Measurements from ENCODE around the gene STMN3.
"Not testable (repeated sequence)": the region's sequence is repeated elsewhere in the genome, so short reads cannot be mapped to it uniquely, and the experiment has no call there.

The STMN3 gene

DNA sequence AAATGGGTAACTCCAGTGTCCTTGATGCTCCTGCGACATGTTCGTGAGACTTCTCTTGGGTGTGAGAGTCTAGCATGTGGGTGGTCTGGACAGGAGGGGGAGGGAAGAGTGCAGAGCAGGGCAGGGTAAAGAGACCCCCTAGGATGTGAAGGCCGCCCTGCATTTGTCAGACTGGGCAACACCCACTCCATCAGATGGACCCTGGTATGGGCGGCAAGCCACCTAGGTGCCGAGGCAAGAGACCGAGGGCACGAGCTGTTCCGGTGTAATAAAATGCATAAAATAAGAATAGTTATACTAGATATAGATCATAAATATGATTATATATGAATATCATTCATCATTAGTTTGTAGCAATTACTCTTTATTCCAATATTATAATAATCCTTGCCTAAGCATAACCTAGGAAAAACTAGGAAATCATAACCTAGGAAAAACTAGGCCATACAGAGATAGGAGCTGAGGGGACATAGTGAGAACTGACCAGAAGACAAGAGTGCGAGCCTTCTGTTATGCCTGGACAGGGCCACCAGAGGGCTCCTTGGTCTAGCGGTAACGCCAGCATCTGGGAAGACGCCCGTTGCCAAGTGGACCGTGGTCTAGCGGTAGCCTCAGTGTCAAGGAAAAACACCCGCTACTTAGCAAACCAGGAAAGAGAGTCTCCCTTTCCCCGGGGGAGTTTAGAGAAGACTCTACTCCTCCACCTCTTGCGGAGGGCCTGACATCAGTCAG is 39.2 kb downstream of the STMN3 start:
- Mint-ChIP-seq H3K36me3 (ENCODE audit: insufficient read depth) (peaks cover 18% of the 10 kb centered on the region), H3K27ac (ENCODE audit: low read depth) (peak overlapping the region; percentile 26)
- not testable (repeated sequence) for H3K9me3 Mint-ChIP-seq; H3K4me3 Mint-ChIP-seq; DNase-seq (ENCODE audit: low spot score in 2 of 2); H3K27me3 Mint-ChIP-seq; H3K4me1 Mint-ChIP-seq; ATAC-seq (replicated peaks; ENCODE audit: extremely low read depth, poor library complexity, severe bottlenecking)

DNA sequence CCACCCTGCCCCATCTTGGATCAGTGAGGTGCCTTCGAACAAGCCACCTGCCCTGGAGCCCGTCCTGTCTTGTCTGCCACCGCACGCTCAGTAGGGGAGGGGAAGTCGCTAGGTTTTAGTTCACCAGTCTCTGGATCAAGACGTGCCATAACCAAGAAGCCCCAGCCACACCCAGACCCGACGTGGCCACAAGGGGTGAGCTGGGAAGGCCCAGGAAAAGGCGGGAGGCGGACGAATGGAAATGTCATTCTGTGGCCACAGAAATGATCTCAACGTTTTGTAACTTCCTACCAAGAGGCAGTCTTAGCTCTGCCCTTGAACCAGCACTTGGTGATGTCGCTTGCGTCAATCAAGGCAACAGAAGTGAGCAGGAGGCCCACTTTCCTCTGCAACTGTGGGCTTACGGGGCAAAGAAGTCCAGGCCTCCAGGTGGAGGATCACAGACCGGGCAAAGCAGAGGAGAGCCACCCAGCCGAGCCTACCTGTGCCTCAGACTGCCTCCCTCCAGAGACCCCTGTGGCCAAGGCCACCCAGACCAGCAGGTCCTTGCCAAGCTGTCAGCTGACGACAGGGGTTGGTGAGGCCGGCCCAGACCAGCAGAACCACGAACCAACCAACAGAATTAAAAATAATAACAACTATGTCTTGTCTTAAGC is 40.8 kb downstream of the STMN3 start:
- no peaks in the 10 kb centered on the region for H3K9me3 Mint-ChIP-seq
- no peak for ATAC-seq (replicated peaks; ENCODE audit: extremely low read depth, poor library complexity, severe bottlenecking)
- H3K4me1 Mint-ChIP-seq = peaks cover 6% of the 10 kb centered on the region
- no peak for DNase-seq (ENCODE audit: low spot score in 2 of 2)
- no peak overlapping the region for H3K4me3 Mint-ChIP-seq
- H3K36me3 Mint-ChIP-seq (ENCODE audit: insufficient read depth) = peaks cover 14% of the 10 kb centered on the region
- no peaks in the 10 kb centered on the region for H3K27me3 Mint-ChIP-seq
- H3K27ac Mint-ChIP-seq (ENCODE audit: low read depth) = no peak overlapping the region

DNA sequence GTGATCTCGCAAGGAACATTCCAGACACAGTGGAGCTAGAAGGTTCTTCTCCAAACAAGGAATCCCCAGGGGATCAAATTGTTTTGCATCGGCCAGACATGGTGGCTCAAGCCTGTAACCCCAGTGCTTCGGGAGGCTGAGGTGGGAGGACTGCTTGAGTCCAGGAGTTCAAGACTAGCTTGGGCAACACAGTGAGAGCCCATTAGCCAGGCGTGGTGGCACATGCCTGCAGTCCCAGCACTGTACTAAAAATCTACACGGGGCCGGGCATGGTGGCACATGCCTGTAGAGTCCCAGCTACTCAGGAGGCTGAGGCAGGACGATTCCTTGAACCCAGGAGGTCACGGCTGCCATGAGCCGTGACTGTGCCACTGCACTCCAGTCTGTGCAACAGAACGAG is 41.6 kb downstream of the STMN3 start:
- no peaks in the 10 kb centered on the region for H3K9me3 Mint-ChIP-seq
- no peaks in the 10 kb centered on the region for H3K27me3 Mint-ChIP-seq
- no peak for DNase-seq (ENCODE audit: low spot score in 2 of 2)
- H3K27ac Mint-ChIP-seq (ENCODE audit: low read depth) = no peak overlapping the region
- no peak overlapping the region for H3K4me3 Mint-ChIP-seq
- no peak for ATAC-seq (replicated peaks; ENCODE audit: extremely low read depth, poor library complexity, severe bottlenecking)
- H3K4me1 Mint-ChIP-seq = peaks cover 6% of the 10 kb centered on the region
- peaks cover 9% of the 10 kb centered on the region for H3K36me3 Mint-ChIP-seq (ENCODE audit: insufficient read depth)

DNA sequence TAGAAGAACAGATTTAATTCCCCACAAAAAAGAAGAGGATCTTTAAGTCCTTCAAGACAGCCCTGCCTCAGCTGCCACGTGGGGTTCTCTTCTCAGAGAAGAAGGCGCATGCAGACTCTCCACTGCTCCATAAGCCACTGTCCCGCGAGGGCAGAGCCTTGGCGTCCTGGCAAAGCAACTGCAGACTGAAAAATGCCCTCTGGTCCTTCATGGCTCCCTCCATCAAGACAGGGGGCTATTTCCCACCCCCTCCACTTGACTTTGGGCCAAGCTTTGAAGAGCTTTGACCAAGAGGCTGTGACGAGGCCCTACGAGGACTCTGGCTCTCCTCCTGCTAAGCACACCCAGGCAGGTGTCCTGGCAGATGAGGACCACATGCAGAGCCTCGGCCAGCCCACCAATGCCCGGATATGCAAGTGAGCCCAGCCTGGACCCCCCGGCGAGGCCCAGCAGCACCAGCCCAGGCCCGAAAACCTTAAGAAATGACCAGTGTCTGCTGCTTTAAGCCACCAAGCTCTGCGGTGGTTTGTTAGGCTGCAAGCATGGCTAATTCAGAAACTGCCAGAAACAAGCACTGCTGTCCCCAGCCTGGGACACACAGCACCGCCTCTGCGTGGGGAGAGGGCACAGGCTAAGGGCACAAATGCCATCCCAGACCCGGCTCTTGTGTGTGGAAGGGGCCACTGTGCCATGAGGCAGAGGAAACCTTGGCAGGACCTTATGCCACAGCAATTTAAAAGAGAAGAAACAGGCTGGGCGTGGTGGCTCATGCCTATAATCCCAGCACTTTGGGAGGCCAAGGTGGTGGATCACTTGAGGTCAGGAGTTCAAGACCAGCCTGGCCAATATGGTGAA is 42.4 kb downstream of the STMN3 start:
- peaks cover 6% of the 10 kb centered on the region for H3K4me1 Mint-ChIP-seq
- no peak overlapping the region for H3K27ac Mint-ChIP-seq (ENCODE audit: low read depth)
- H3K36me3 Mint-ChIP-seq (ENCODE audit: insufficient read depth) = peaks cover 8% of the 10 kb centered on the region
- DNase-seq (ENCODE audit: low spot score in 2 of 2) = no peak
- ATAC-seq (replicated peaks; ENCODE audit: extremely low read depth, poor library complexity, severe bottlenecking) = no peak
- no peaks in the 10 kb centered on the region for H3K27me3 Mint-ChIP-seq
- no peak overlapping the region for H3K4me3 Mint-ChIP-seq
- H3K9me3 Mint-ChIP-seq = no peaks in the 10 kb centered on the region

DNA sequence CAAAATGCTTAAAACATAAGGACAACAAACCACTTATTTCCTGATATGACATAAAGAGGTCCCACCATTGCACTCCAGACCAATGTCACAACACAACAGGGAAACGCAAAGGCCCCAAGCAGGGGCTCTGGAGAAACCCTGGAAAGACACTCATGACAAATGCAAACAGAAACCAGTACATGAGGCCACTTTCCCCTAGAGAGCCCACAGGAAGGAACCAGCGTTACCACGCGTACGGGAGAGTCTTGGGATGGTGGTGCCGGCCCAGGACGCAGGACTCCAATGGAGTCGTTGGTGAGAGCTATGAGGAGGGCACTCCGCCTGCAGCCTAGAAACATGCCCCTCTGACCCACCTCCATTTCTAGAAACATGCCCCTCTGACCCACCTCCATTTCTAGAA is 46.5 kb downstream of the STMN3 start:
- no peaks in the 10 kb centered on the region for H3K4me1 Mint-ChIP-seq
- DNase-seq (ENCODE audit: low spot score in 2 of 2) (no peak), ATAC-seq (replicated peaks; ENCODE audit: extremely low read depth, poor library complexity, severe bottlenecking) (no peak)
- no peaks in the 10 kb centered on the region for H3K27me3 Mint-ChIP-seq
- peaks cover 13% of the 10 kb centered on the region for H3K36me3 Mint-ChIP-seq (ENCODE audit: insufficient read depth)
- H3K4me3 Mint-ChIP-seq = no peak overlapping the region
- H3K9me3 Mint-ChIP-seq = no peaks in the 10 kb centered on the region
- H3K27ac Mint-ChIP-seq (ENCODE audit: low read depth) = peak overlapping the region; percentile 55

DNA sequence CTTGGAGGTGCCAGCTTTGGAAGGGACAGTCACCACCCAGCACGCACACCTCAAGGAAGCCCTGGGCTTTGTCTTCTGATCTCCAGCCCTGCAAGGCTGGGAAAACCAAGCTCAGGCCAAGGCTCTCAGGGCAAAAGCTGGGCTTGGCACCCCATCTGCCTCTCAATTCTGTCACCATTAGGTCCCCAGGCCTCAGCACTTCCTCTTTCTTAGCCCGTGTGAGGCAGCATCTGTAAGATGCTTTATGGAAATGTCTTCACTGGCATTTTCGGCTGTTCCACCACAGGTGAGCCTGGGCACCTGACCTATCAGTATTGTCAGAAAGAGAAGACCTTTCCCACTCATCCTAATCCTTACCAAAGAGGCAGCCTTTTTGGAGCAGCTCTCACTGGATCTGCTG is 50.9 kb downstream of the STMN3 start:
- Mint-ChIP-seq H3K9me3 (no peaks in the 10 kb centered on the region), H3K4me3 (no peak overlapping the region), H3K27me3 (no peaks in the 10 kb centered on the region), H3K4me1 (peaks cover 10% of the 10 kb centered on the region), H3K27ac (ENCODE audit: low read depth) (peak overlapping the region; percentile 76), H3K36me3 (ENCODE audit: insufficient read depth) (peaks cover 29% of the 10 kb centered on the region)
- DNase-seq (ENCODE audit: low spot score in 2 of 2) = no peak
- ATAC-seq (replicated peaks; ENCODE audit: extremely low read depth, poor library complexity, severe bottlenecking) = no peak

DNA sequence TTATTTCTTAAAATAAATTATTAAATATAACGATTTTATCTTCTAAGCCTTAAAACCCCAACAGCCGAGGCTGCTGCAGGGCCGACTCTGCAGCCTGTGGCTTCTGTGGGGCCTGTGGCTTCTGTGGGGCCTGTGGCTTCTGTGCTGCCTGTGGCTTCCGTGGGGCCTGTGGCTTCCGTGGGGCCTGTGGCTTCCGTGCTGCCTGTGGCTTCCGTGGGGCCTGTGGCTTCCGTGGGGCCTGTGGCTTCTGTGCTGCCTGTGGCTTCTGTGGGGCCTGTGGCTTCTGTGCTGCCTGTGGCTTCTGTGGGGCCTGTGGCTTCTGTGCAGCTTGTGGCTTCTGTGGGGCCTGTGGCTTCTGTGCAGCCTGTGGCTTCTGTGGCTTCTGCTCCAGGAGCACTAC is 51.5 kb downstream of the STMN3 start:
- not testable (repeated sequence) for H3K27ac Mint-ChIP-seq (ENCODE audit: low read depth); H3K27me3 Mint-ChIP-seq; H3K9me3 Mint-ChIP-seq; H3K4me3 Mint-ChIP-seq; ATAC-seq (replicated peaks; ENCODE audit: extremely low read depth, poor library complexity, severe bottlenecking)
- peaks cover 10% of the 10 kb centered on the region for H3K4me1 Mint-ChIP-seq
- peak in 1 of 2 donors; percentile 31 for DNase-seq (ENCODE audit: low spot score in 2 of 2)
- peaks cover 30% of the 10 kb centered on the region for H3K36me3 Mint-ChIP-seq (ENCODE audit: insufficient read depth)

DNA sequence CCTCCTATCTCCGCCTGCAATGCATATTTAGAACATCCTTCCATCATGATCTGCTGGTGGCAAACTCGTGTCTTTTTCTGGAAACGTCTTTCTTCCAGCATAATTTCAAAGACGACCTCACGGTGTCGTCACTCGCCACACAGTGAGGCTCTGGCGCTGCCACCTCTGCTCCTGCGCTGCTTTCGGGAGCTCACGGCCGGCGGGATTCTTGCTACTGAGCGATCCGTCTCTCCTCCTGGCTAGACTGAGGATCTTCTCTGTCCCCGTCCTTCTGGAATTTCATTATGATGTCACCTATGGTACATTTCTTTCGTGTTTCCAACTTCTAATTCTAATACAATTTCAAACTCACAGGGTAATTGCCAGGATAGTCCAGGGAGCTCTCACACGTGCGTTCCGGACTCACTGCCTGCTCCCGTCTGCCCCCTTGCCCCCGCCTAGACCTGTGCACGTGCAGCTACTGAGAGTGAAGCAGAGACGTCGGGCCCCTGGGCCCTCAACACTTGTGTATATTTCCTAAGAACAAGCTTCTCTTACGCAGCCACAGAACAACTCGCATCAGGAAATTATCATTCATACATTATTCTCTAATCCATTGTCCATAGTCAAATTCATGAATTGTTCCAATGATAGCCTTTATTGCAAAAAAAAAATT is 53.7 kb downstream of the STMN3 start:
- DNase-seq (ENCODE audit: low spot score in 2 of 2) = no peak
- ATAC-seq (replicated peaks; ENCODE audit: extremely low read depth, poor library complexity, severe bottlenecking) = no peak
- Mint-ChIP-seq H3K27ac (ENCODE audit: low read depth) (peak overlapping the region; percentile 41), H3K4me3 (no peak overlapping the region), H3K4me1 (peaks cover 10% of the 10 kb centered on the region), H3K9me3 (no peaks in the 10 kb centered on the region), H3K36me3 (ENCODE audit: insufficient read depth) (peaks cover 39% of the 10 kb centered on the region), H3K27me3 (no peaks in the 10 kb centered on the region)

DNA sequence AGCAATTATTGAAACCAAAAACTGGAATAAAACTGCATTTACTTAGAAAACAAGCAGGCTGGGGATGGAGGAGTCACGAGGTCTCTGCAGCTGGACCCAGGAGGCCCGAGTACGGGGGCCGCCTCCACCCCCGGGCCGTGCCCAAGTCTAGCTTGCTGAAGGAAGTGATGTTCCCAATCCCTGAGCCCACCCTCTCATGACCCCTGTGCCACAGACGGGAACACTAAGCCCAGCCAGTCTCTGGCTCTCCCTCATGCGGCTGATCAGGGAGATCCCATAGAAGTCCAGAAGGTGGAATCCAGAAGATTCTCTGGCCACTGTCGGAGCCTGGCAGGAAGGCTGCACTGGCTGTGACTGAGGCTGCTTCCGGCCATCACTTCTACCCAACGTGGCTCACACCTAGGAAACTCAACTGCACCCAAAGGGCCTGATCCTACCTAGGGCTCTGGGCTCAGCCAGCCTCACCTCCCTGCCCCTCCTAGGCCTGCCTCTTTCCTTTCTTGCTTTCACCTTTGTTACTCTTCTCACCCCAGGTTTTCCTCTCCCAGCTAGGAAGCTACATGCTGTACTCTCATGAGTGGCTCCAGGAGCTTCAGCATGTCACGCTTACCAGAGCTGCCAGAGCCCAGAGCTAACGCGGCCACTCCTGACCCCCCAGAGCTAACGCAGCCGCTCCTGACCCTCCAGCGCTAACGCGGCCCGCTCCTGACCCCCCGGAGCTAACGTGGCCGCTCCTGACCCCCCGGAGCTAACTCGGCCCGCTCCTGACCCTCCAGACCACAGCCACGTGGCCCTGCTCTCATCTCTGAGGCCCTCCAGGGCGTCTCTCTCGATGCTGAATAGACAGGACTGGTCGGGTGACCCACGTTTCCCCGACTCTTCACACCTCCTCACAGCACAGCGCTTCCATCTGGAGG is 54.5 kb downstream of the STMN3 start:
- Mint-ChIP-seq H3K27me3 (no peaks in the 10 kb centered on the region), H3K9me3 (no peaks in the 10 kb centered on the region), H3K27ac (ENCODE audit: low read depth) (peak overlapping the region; percentile 41), H3K4me3 (no peak overlapping the region), H3K4me1 (peaks cover 10% of the 10 kb centered on the region), H3K36me3 (ENCODE audit: insufficient read depth) (peaks cover 38% of the 10 kb centered on the region)
- ATAC-seq (replicated peaks; ENCODE audit: extremely low read depth, poor library complexity, severe bottlenecking) (no peak), DNase-seq (ENCODE audit: low spot score in 2 of 2) (no peak)

DNA sequence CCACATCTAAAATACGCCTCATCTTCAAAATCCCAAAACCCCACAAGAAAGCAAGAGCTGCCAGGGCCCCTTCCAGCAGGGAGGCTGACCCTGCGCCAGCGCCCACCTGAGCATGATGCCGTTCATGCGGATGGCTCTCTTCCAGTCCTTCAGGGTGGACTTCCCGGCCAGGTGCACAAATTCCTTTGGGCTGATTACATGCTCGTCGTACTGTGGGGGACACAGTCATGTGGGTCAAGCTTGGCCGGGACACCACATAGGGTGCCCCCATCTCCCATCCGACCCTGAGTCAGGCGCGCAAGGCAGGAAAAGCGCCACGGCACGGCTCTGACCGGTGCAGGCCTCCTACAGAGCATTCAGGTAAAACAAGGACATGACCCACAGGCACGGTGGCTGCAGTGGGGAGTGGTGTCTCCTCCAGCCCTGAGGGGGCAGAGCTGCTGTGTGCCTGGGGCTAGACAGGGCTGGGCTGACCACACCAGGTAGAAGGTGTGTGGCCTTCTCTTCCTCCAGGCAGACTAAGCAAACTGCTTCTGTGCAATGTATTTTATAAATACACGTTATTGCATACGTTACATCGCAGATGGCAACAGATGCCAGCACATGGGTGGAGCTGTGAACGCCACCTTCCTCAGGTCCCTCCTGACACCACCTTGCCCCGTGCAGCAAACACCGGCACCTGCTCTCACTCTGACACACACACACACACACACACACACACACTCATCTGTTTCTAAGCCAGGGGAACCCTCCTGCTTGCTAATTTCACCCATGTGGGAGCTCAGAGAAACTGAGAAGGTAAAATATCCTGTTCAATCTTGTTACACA is 55.4 kb downstream of the STMN3 start:
- no peak for DNase-seq (ENCODE audit: low spot score in 2 of 2)
- Mint-ChIP-seq H3K27me3 (no peaks in the 10 kb centered on the region), H3K36me3 (ENCODE audit: insufficient read depth) (peaks cover 31% of the 10 kb centered on the region), H3K27ac (ENCODE audit: low read depth) (no peak overlapping the region), H3K4me1 (peaks cover 10% of the 10 kb centered on the region), H3K9me3 (no peaks in the 10 kb centered on the region), H3K4me3 (no peak overlapping the region)
- no peak for ATAC-seq (replicated peaks; ENCODE audit: extremely low read depth, poor library complexity, severe bottlenecking)

DNA sequence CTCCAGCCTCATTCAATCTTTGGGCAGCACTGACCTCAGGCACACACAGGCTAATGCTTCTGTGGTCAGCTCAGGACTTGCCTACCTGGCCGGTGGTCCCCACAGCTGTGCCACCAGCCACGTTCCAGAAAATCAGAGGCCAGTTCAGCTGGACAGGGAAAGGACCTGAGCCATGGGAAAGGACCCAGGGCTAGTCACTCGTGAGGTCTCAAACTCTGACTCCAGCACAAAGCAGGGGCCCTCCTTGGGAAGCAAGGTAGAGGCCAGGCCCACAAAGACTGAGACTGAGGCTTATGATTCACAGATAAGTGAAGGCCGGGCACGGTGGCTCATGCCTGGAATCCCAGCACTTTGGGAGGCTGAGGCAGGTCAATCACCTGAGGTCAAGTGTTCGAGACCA is 56.8 kb downstream of the STMN3 start:
- no peak overlapping the region for H3K27ac Mint-ChIP-seq (ENCODE audit: low read depth)
- ATAC-seq (replicated peaks; ENCODE audit: extremely low read depth, poor library complexity, severe bottlenecking) (no peak), DNase-seq (ENCODE audit: low spot score in 2 of 2) (no peak)
- H3K9me3 Mint-ChIP-seq = no peaks in the 10 kb centered on the region
- peaks cover 10% of the 10 kb centered on the region for H3K4me1 Mint-ChIP-seq
- peaks cover 34% of the 10 kb centered on the region for H3K36me3 Mint-ChIP-seq (ENCODE audit: insufficient read depth)
- H3K4me3 Mint-ChIP-seq = no peak overlapping the region
- no peaks in the 10 kb centered on the region for H3K27me3 Mint-ChIP-seq
